Measurements from ENCODE around the gene LYSMD1.
A peak's percentile ranks its signal among the peaks of the same experiment; 100 is the strongest.

LYSMD1 gene

GRCh38 chr1:151135433-151136385 is 30.0 kb downstream of the LYSMD1 start:
- no peak for DNase-seq (ENCODE audit: low spot score)

GRCh38 chr1:151134991-151135390 is 30.7 kb downstream of the LYSMD1 start:
- DNase-seq (ENCODE audit: low spot score), result no peak

GRCh38 chr1:151134396-151134795 is 31.3 kb downstream of the LYSMD1 start:
- DNase-seq (ENCODE audit: low spot score), result no peak

GRCh38 chr1:151133018-151133806 is 32.5 kb downstream of the LYSMD1 start:
- no peak for DNase-seq (ENCODE audit: low spot score)

- DNase-seq (ENCODE audit: low spot score), result no peak
These were observed 33.2 kb downstream of the LYSMD1 start for GRCh38 chr1:151132335-151133017.

- no peak for DNase-seq (ENCODE audit: low spot score)
These were observed 33.9 kb downstream of the LYSMD1 start for GRCh38 chr1:151131701-151132334.

- peak; percentile 83 for DNase-seq (ENCODE audit: low spot score)
These were observed 34.6 kb downstream of the LYSMD1 start for GRCh38 chr1:151130987-151131586.

- DNase-seq (ENCODE audit: low spot score), result no peak
These were observed 36.9 kb downstream of the LYSMD1 start for GRCh38 chr1:151128800-151129199.

GRCh38 chr1:151124763-151125403 is 40.8 kb downstream of the LYSMD1 start:
- DNase-seq (ENCODE audit: low spot score), result no peak

- no peak for DNase-seq (ENCODE audit: low spot score)
These were observed 51.8 kb downstream of the LYSMD1 start for GRCh38 chr1:151113877-151114276.

All from CD4-positive, alpha-beta T cell treated with Interleukin-6 at 100 ng/mL for 8 hours (primary cell).